ENCODE data around the gene ADARB2. TPM values are rescaled to one million over a fixed set of nuclear protein-coding genes. Genes with fewer than 3 reads are reported as not detected.

Gene ADARB2
- total and polyA plus RNA-seq, 4 donors = 0.22 to 1.3 (median 0.55) TPM

DNA sequence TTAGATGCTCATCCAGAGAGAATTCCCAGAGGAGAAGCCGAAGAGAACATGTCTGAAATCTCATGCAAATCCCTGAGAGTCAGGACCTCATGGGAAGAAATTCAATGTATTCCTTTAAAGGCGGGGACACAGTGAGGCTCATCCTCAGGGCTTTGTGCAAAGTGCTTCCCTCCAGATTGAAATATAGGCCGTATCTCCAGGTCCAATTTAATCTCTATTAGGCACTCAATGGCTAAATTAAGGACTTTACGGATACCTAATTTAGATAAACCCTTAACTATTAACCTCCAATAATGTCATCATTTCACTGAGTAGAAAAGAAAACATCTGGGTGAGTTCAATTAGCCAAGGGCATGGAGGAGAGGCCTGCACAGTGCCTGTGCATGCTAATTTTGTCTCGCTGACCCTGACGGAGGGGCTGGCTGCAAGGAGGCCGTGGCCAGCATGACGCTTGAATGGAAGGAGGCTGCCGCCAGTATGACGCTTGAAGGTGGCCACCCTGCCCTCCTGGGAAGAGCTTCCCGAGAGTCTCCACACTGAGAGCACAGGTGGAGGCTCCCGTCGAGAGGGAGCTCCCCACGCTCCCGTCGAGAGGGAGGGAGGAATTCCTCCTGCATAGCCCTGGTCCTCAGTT lies 287.6 kb downstream of the ADARB2 start:
- Histone ChIP-seq H3K9me3 (ENCODE audit: control insufficient read depth in 4 of 4, insufficient read depth in 3 of 4, low read length in 3 of 4) (peaks cover 0 to 2% (median 0%) of the 10 kb centered on the region in 4 donors), H3K4me1 (ENCODE audit: control insufficient read depth in 5 of 5, insufficient read depth in 5 of 5, low read length in 5 of 5) (peaks cover 0 to 42% (median 13%) of the 10 kb centered on the region in 5 donors), H3K27ac (ENCODE audit: low read depth in 1 of 2, low read length in 1 of 2) (no peak overlapping the region), H3K4me3 (no peak overlapping the region), H3K36me3 (ENCODE audit: control insufficient read depth in 4 of 4, insufficient read depth in 4 of 4, low read length in 4 of 4) (no peaks in the 10 kb centered on the region), H3K27me3 (ENCODE audit: control insufficient read depth in 3 of 3, insufficient read depth in 3 of 3, low read length in 2 of 3) (no peaks in the 10 kb centered on the region), H3K9ac (ENCODE audit: insufficient read depth in 1 of 2, low read length in 2 of 2) (no peak overlapping the region)
- peak; percentile 46 to 81 (median 75) for DNase-seq
- 76 to 83% methylated on average over 16 of the region's 16 CpGs for WGBS, 2 donors
- no peak for TF ChIP-seq CTCF (IDR thresholded peaks at IDR 0.05; ENCODE audit: control extremely low read depth, extremely low read depth)
- no peak for ATAC-seq (ENCODE audit: insufficient read depth, low FRiP score)

DNA sequence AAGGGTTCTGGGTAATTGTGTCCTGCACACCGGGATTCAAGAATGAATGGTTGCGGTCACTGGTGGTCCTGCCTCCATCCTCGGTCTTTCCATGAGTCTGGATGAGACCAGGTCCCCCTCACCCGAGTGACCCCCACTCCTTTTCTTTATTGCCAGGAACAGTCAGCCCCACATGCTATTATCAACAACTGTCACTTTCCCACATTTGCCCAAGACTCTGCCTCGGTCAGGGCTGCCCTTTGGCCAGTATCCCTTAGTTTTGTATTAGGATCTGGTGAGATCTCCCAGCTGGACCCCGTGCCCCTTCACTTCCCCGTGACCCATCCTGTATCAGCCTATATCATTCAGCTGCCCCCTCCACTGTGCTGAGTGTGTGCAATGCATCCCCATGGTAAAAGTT lies 288.3 kb downstream of the ADARB2 start:
- no peak overlapping the region for H3K4me3 ChIP-seq
- H3K36me3 ChIP-seq (ENCODE audit: control insufficient read depth in 4 of 4, insufficient read depth in 4 of 4, low read length in 4 of 4) = no peaks in the 10 kb centered on the region
- no peak overlapping the region for H3K9ac ChIP-seq (ENCODE audit: insufficient read depth in 1 of 2, low read length in 2 of 2)
- H3K27me3 ChIP-seq (ENCODE audit: control insufficient read depth in 3 of 3, insufficient read depth in 3 of 3, low read length in 2 of 3) = no peaks in the 10 kb centered on the region
- H3K9me3 ChIP-seq (ENCODE audit: control insufficient read depth in 4 of 4, insufficient read depth in 3 of 4, low read length in 3 of 4) = peaks cover 0 to 2% (median 0%) of the 10 kb centered on the region in 4 donors
- peaks cover 0 to 42% (median 13%) of the 10 kb centered on the region in 5 donors for H3K4me1 ChIP-seq (ENCODE audit: control insufficient read depth in 5 of 5, insufficient read depth in 5 of 5, low read length in 5 of 5)
- ATAC-seq (ENCODE audit: insufficient read depth, low FRiP score) (no peak), DNase-seq (peak; percentile 80 to 86 (median 84))
- WGBS, 2 donors = 67 to 74% methylated on average over 7 of the region's 7 CpGs
- no peak for TF ChIP-seq CTCF (IDR thresholded peaks at IDR 0.05; ENCODE audit: control extremely low read depth, extremely low read depth)
- H3K27ac ChIP-seq (ENCODE audit: low read depth in 1 of 2, low read length in 1 of 2) = no peak overlapping the region

DNA sequence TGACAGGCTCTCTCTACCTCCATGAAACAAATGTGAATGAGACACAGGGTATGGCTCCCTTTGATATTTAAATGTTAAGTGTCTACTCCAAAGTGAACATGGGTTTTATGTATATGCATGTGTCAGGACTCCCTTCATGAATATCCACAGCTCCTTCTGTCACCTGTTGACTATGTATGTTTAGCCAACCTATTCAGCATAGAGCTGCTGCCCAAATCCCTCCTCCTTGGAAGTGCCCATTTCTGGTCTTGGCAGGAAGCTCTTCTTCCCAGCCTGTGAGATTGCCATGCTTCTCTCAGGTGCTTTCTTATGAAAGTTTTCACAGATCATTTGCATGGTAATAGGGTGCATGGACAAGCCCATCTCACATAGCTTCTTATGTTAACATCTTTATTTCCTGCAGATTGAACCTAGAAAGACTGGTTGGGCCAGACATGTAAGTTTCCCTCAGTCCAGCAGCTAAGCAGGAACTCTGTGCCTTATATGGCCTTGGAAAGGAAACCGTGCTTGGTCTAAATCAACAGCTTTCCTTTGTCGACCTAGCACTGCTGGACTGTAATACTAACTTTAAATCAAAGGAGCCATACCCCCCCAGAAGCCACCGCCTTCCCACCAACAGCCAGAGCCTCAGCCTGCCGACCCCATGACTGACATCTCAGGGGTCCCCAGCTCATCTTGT lies 288.9 kb downstream of the ADARB2 start:
- TF ChIP-seq CTCF (IDR thresholded peaks at IDR 0.05; ENCODE audit: control extremely low read depth, extremely low read depth) = no peak
- Histone ChIP-seq H3K27ac (ENCODE audit: low read depth in 1 of 2, low read length in 1 of 2) (no peak overlapping the region), H3K9me3 (ENCODE audit: control insufficient read depth in 4 of 4, insufficient read depth in 3 of 4, low read length in 3 of 4) (peaks cover 0 to 2% (median 0%) of the 10 kb centered on the region in 4 donors), H3K4me1 (ENCODE audit: control insufficient read depth in 5 of 5, insufficient read depth in 5 of 5, low read length in 5 of 5) (peaks cover 0 to 42% (median 13%) of the 10 kb centered on the region in 5 donors), H3K9ac (ENCODE audit: insufficient read depth in 1 of 2, low read length in 2 of 2) (no peak overlapping the region), H3K4me3 (no peak overlapping the region), H3K27me3 (ENCODE audit: control insufficient read depth in 3 of 3, insufficient read depth in 3 of 3, low read length in 2 of 3) (no peaks in the 10 kb centered on the region), H3K36me3 (ENCODE audit: control insufficient read depth in 4 of 4, insufficient read depth in 4 of 4, low read length in 4 of 4) (no peaks in the 10 kb centered on the region)
- WGBS, 2 donors = 39 to 61% methylated on average over 4 of the region's 4 CpGs
- ATAC-seq (ENCODE audit: insufficient read depth, low FRiP score) = no peak
- DNase-seq = peak; percentile 70 to 91 (median 83)
